Left lobe of liver (tissue), 2 donors: Measurements from ENCODE around the gene NLE1. TPM values are rescaled to one million over a fixed set of nuclear protein-coding genes. Genes with fewer than 3 reads are reported as not detected.
"Not testable (repeated sequence)": the region's sequence is repeated elsewhere in the genome, so short reads cannot be mapped to it uniquely, and the experiment has no call there.

Experiments used
- ATAC-seq: fragments of 200-7000 bp; cut with Tn5 transposase; one replicate; pipeline ENCODE4 v1.9.1; 2020; ENCODE audit warnings: mild to moderate bottlenecking, moderate library complexity
- DNase-seq: peaks from one replicate; pipeline ENCODE4 v3.0.0-alpha.2; 2020; ENCODE audit warnings: low spot score
- total RNA-seq: library from RNA; stranded (reverse); gene quantifications from one replicate; pipeline ENCODE4 v1.2.1, GENCODE V29; 2021
- donor health status: DM: no; HTN: no; CAD: no; lungs with moderate emphysema.
- donor health status: DM: no; HTN: yes; CAD: no.

NLE1 gene
- total RNA-seq, 1 donor from 2014 or later, result 6.8 TPM

GRCh38 chr17:35163886-35164285 lies 21.8 kb upstream of the NLE1 start:
- DNase-seq, result no peak
- no peak for ATAC-seq

- DNase-seq (no peak), ATAC-seq (no peak)
Observed at GRCh38 chr17:35162755-35163154, 20.7 kb upstream of the NLE1 start.

GRCh38 chr17:35161281-35161761 lies 19.2 kb upstream of the NLE1 start:
- DNase-seq, result no peak
- ATAC-seq, result no peak

- ATAC-seq (no peak), DNase-seq (no peak)
Observed at GRCh38 chr17:35160354-35161201, 18.5 kb upstream of the NLE1 start.

GRCh38 chr17:35159940-35160339 lies 17.8 kb upstream of the NLE1 start:
- ATAC-seq, result no peak
- no peak for DNase-seq

GRCh38 chr17:35155246-35155645 lies 13.1 kb upstream of the NLE1 start:
- DNase-seq (no peak), ATAC-seq (no peak)

- no peak for DNase-seq
- no peak for ATAC-seq
Observed at GRCh38 chr17:35154196-35155165, 12.4 kb upstream of the NLE1 start.

GRCh38 chr17:35152421-35153140 lies 10.5 kb upstream of the NLE1 start:
- DNase-seq (no peak), ATAC-seq (no peak)

GRCh38 chr17:35151080-35151479 lies 9.0 kb upstream of the NLE1 start:
- not testable (repeated sequence) for DNase-seq, ATAC-seq

GRCh38 chr17:35149941-35150340 lies 7.8 kb upstream of the NLE1 start:
- DNase-seq, result no peak
- no peak for ATAC-seq

- no peak for DNase-seq
- ATAC-seq, result no peak
Observed at GRCh38 chr17:35148144-35148543, 6.0 kb upstream of the NLE1 start.

GRCh38 chr17:35147375-35147905 lies 5.3 kb upstream of the NLE1 start, which contains the start of gene UNC45B:
Gene UNC45B, plus strand, starts transcription at chr17:35147817. Its CDS starts 447 bp downstream, at chr17:35148264.
- no peak for DNase-seq
- ATAC-seq, result no peak

GRCh38 chr17:35146214-35146833 lies 4.2 kb upstream of the NLE1 start:
- ATAC-seq (no peak), DNase-seq (no peak)

- no peak for DNase-seq
- ATAC-seq, result no peak
Observed at GRCh38 chr17:35144840-35145239, 2.7 kb upstream of the NLE1 start.

GRCh38 chr17:35142467-35142796 lies 329 bp upstream of the NLE1 start:
- DNase-seq (no peak), ATAC-seq (no peak)

- no peak for ATAC-seq
- no peak for DNase-seq
Observed at GRCh38 chr17:35138218-35138617, 3.9 kb downstream of the NLE1 start.

- no peak for ATAC-seq
- no peak for DNase-seq
Observed at GRCh38 chr17:35135322-35135721, 6.8 kb downstream of the NLE1 start.

GRCh38 chr17:35132816-35133550 lies 9.1 kb downstream of the NLE1 start:
- ATAC-seq, result no peak
- DNase-seq, result no peak

GRCh38 chr17:35132099-35132498 lies 10.0 kb downstream of the NLE1 start:
- ATAC-seq, result peak; percentile 33
- DNase-seq, result no peak

- ATAC-seq (no peak), DNase-seq (no peak)
Observed at GRCh38 chr17:35130392-35130791, 11.7 kb downstream of the NLE1 start.
